COLO668 (cell line): Measurements from ENCODE around the gene TTC28.
A peak's percentile ranks its signal among the peaks of the same experiment; 100 is the strongest.
"Not testable (repeated sequence)": the region's sequence is repeated elsewhere in the genome, so short reads cannot be mapped to it uniquely, and the experiment has no call there.

Experiments used
- DNase-seq: peaks from one replicate; lab custom pipeline; 2025; ENCODE audit not compliant: unreplicated experiment; lab: John Stamatoyannopoulos, UW

Gene TTC28

GRCh38 chr22:28207281-28208030, 472.2 kb downstream of the TTC28 start:
- DNase-seq, result no peak

DNA sequence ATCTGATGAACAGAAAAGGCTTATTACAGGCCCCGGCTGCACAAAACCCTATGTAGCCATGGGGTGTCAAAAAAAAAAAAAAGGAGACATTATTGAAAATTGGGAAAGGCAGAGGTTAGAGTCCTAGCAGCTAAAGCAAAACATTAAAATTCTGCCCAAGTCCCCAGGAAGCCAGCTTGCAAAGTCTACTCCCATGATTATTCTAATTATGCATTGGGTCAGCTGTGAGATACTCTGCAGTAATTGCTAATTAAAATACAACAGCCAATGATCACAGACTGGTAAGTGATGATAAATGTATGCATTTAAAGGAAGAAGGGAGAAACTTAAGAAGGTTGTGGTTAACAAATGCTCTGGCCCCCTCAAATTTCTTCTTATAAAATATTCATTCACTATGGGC, 473.7 kb downstream of the TTC28 start:
- no peak for DNase-seq

DNA sequence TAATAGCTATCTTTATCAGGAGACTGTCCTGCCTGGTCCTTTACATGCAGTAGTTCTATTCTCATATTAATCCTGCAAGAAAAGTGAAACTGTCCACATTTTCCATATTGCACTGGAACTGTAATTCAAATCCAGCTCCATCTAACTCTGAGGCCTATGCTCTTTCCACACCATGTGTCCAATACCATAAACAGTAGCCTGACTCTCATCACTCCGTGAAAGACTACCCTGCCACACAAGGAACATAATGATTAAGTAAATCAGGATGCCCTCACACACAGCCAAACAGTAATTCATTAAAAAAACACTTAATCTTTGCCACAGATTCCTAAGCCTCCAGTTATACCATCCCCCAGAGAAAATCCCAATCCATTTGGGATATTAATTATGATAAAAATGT, 475.3 kb downstream of the TTC28 start:
- no peak for DNase-seq

DNA sequence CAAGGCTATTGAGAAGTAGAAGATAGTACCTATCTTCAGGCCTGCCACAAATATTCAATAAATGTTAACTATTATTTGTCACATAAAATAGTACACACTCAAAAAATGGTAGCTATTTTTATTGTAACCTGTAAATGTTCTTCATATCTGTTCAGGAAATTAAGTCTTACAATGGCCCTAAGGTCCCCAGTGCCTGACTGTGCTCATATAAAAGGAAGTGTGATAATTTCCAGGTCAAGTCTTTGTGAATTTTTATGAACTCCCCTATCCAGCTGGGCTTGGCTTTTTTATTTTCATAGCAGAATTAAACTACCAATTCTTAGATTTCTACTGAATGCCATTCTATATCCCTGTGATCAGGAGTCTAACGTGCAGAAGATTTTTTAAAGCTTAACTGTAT, 476.4 kb downstream of the TTC28 start:
- no peak for DNase-seq

DNA sequence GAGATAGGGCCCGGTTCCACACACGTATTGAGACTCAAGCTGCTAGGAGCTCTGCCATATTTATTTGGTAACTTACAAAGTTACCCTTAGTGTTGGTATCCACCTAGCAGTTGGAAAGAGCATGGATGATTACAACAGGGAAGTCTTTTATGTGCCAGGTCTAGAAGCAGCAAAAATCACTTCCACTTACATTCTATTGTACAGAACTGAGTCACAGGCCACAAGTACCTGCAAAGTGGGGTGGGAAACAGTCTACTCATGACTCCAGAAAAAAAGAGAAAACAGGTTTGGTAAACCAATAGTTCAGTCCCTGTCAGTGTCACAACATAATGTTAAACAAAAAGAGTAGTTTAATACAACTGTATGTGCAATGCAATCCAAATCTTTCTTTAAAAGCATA, 480.9 kb downstream of the TTC28 start:
- DNase-seq, result no peak

GRCh38 chr22:28191571-28191970, 488.1 kb downstream of the TTC28 start:
- DNase-seq, result not testable (repeated sequence)

DNA sequence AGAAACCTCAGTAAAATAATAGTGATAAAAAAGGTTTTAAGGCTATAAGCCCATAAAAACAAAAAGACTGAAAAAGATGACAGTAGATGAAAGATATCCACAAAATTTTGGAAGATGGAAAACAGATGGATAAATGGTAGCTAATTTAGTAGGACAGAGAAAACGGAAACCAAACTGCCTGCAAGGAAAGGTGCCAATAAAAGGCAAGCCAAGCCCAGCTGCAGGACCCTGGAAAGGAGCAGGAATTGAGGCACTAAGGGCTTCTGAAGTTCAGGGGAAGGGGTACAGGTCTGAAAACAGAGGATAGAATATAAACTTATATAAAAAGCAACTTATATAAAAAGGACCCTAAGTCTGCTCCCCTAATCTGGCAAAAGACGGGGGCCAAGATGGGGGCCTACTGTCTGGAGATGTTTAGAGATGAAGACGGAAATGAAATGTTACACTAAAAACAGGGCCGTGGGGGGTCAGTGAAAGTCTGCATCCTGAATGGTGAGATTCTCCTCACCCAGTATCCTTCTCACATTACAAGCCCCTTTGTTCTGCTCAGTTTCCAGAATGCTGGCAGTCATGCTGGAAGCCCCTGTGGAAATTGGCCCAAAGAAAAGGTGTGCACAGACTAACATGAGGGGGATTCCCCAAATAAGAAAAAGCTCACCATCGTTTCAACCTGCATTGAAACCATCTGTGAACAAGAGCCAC, 491.3 kb downstream of the TTC28 start:
- no peak for DNase-seq

DNA sequence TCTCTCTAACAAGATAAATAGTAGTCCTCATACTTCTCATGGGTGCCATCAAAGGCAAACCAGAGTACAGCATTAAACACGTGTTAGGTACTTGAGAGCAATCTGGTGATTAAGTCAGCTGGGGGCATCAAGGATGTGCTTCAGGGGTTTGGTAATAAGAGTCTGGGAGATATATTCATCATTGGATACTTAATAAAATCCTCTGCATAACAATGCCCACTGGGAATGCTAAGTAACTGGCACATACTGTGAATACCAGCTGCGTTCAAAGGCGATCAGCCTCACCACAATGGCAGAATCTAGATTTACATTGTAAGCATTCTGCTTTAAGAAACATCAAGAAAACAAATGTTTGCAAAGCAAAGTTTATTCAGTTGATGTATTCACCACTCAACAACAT, 492.0 kb downstream of the TTC28 start:
- DNase-seq, result no peak

DNA sequence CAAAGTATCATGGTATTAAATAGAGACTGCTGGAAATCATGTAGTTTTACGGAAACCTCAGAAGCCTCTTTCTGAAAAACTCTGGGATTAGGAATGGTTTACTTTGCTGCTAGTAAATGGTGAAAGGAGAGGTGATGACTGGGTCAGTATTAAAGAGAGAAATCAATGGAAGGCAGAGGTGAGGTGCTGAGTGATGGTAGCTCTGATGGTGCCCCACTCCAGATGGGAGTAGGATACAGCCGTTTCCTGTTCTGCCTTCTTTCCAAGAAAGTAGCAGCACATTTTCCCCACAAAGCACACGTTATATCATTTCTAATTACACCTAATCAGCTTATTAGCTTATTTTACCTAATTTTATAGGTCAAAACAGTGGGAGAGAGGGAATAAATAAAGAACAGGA, 493.0 kb downstream of the TTC28 start:
- DNase-seq, result no peak

DNA sequence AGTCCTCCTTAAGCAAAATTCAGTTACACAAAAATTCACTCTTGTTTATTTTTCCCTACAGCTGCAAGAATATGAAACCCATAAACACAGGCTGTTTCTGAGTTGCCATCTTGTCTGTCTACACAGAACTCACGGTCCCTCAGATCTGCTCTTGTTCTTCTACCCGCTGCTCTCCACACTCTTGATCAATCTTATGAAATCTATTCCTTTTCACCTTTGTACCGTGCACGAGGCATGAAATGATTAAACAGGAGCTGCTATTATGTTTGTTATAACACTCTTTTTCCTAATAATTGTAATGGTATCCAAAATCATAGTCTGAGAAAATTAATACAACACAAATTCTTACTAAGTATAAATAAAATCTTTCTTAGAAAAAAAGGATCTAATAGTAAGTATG, 494.5 kb downstream of the TTC28 start:
- no peak for DNase-seq

DNA sequence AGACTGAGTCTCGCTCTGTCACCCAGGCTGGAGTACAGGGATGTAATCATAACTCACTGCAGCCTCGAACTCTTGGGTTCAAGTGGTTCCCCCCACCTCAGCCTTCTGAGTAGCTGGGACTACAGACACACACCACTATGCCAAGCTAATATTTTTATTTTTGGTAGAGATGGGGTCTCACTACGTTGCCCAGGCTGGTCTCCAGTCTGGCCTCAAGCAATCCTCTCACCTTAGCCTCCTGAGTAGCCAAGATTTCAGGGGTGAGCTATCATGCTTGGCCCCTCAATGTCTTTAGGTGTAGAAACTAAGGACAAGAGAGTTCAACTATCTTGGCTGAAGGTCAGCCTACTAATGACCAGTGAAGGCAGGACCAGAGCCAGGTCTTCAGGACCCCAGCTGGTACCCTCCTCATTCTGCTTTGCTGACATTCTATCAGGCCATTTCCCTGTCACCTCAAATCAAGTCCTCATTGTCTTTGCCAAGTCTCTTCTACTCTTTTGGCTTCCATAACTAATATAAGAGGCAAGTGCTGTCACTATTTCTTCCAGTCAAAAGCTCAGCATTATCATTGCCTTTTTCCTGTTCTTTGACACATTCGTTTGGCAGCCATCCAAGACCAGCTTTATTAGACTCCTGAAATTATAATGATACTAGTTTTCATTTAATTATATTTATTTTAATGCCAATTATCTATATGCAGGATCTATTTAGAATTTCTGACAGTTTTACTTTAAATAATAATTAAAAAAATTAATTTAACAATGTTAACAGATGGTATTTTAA, 496.4 kb downstream of the TTC28 start:
- no peak for DNase-seq

GRCh38 chr22:28180804-28181731, 498.6 kb downstream of the TTC28 start:
- no peak for DNase-seq

- no peak for DNase-seq
Measured at GRCh38 chr22:28179392-28179791, 500.2 kb downstream of the TTC28 start.

DNA sequence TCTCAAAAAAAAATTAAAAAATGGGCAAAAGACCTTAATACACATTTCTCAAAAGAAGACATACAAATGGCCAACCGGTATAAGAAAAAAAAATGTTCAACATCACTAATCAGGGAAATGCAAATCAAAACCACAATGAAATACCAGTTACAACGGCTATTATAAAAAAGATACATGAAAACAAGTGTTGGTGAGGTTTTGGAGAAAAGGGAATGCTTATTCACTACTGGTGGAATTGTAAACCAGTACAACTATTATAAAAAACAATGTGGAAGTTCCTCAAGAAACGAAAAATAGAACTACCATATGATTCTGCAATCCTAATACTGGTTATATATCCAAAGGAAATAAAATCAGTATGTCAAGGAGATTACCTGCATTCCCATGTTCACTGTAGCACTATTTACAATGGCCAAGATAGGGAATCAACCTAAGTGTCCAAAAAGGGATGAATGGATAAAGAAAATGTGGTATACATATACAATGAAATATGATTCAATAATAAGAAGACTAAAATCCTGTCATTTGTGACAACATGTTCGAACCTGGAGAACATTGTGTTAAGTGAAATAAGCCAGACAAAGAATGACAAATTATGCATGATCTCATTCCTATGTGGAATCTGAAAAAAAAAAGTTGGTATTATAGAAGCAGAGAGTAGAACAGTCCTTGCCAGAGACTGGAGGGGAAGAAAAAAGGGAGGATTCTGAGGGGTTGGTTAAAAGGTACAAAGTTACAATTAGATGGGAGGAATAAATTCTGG, 503.7 kb downstream of the TTC28 start:
- DNase-seq, result no peak

DNA sequence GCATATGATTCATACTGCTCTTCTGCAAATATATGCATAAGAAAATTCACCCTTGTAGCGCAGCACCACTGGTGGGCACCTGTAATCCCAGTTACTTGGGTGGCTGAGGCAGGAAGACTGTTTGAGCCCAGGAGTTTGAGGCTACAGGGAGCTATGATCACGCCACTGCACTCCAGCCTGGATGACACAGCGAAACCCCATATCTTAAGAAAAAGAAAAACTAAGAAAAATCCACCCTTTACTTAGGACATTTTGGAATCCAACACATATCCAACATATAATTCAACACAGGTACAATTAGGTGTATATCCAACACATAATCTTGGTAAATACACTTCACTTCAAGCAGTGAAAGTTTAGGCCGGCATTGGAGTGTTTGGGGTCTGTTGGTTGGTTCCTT, 505.1 kb downstream of the TTC28 start:
- DNase-seq, result no peak

- peak; percentile 18 for DNase-seq
Measured at GRCh38 chr22:28172892-28173670, 506.6 kb downstream of the TTC28 start.

DNA sequence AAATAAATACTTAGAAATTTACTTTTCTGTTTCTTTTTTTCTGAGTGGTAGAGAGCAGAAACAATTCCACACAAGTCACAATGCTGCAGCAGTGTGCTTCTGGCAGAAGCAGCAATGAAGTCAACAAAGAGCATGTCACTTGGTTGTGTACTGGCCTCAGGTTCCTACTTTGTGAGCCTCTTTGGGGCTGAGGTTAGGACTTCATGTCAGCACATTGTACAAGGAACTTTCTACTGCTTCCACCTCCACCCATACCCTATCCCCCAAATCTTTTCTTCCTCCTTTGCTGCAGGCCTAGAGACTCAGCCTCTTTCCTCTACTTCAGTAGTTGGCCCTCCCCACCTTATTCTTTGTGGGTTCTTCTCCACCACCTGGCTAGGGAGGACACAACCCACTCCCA, 507.9 kb downstream of the TTC28 start:
- no peak for DNase-seq

- no peak for DNase-seq
Measured at GRCh38 chr22:28171115-28171514, 508.5 kb downstream of the TTC28 start.

DNA sequence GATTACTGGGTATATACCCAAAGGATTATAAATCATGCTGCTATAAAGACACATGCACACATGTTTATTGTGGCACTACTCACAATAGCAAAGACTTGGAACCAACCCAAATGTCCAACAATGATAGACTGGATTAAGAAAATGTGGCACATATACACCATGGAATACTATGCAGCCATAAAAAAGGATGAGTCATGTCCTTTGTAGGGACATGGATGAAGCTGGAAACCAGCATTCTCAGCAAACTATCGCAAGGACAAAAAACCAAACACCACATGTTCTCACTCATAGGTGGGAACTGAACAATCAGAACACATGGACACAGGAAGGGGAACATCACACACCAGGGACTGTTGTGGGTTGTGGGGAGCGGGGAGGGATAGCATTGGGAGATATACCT, 510.3 kb downstream of the TTC28 start:
- DNase-seq, result not testable (repeated sequence)
